GM03348 (cell line): ENCODE measurements around the gene SIGLEC14.
A peak's percentile ranks its signal among the peaks of the same experiment; 100 is the strongest.
"Not testable (repeated sequence)": the region's sequence is repeated elsewhere in the genome, so short reads cannot be mapped to it uniquely, and the experiment has no call there.

Source experiments
- DNase-seq: peaks from one replicate; pipeline ENCODE4 v3.0.0; 2012; ENCODE audit warnings: low spot score

The SIGLEC14 gene, protein sequence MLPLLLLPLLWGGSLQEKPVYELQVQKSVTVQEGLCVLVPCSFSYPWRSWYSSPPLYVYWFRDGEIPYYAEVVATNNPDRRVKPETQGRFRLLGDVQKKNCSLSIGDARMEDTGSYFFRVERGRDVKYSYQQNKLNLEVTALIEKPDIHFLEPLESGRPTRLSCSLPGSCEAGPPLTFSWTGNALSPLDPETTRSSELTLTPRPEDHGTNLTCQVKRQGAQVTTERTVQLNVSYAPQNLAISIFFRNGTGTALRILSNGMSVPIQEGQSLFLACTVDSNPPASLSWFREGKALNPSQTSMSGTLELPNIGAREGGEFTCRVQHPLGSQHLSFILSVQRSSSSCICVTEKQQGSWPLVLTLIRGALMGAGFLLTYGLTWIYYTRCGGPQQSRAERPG

DNA sequence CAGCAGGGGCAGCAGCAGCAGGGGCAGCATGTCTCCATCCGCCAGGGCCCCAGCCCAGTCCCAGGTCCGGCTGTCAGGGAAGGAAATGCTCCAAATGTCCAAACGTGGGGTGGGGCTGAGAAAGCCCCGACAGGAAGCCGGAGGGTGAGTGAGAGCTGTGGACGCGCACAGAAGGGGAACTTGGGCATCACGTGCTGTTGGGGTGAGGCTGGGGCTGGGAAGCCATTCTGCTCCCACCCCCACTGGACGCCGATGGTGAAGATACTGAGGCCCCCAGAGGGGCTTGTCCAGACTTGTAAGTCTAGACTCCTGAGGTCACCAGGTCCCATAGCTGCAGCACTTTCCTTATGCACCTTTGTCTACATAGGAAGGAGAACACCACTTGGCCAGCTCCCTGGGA is at the start of gene SIGLEC14:
Gene SIGLEC14, minus strand, starts transcription at position 96 of the 400 bp plus-strand sequence. Its CDS starts 66 bp downstream, at position 30.
- DNase-seq, result not testable (repeated sequence)

- DNase-seq, result no peak
These were observed 49.2 kb upstream of the SIGLEC14 start for GRCh38 chr19:51695702-51696315.

DNA sequence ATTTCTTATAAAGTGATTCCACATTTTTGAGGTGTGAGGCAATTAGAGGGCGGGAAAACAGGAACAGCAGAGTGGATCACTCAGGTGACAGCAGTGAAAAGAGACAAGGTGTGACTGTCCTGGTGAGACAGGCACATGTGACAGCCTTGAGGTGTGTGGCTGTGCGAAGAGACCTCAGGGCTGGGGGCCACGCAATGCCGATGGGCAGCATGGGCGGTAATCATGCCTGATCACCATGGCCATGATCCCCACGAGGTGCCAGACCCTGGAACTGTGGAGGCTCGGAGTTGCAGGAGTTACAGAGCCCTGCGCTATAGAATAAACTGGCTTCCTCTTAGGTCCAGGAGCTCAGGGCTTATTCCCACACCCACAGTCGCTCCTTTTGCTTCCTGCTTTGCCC is 48.5 kb upstream of the SIGLEC14 start:
- no peak for DNase-seq

GRCh38 chr19:51694318-51695085 is 47.9 kb upstream of the SIGLEC14 start:
- no peak for DNase-seq

DNA sequence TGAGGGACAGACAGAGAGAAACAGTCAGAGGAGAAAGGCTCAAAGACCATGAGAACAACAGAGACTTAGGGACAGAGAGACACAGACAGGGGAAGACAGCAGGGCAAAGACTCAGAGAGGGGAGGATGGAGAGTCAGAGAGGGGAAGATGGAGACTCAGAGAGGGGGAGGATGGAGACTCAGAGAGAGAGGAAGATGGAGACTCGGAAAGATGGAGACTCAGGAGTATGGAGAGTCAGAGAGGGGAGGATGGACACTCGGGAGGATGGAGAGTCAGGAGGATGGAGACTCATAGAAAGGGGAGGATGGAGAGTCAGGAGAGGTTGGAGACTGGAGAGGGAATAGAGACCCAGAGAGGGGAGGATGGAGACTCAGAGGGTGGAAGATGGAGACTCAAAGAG is 47.2 kb upstream of the SIGLEC14 start:
- no peak for DNase-seq

DNA sequence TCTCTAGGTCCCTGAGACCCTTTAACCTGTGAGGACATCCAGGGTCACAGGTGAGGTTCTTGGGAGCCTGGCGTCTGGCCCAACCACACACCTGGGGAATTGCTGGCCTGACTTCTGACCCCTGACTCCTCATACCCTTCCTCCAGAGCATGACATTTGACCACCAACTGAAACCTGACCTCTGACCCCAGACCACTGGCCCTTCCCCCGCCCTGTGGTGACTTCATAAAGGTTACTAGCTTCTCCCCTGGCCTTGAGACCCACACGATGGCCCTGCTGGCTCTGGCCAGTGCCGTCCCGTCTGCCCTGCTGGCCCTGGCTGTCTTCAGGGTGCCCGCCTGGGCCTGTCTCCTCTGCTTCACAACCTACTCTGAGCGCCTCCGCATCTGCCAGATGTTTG is 46.6 kb upstream of the SIGLEC14 start, which contains the start of gene SPACA6:
Gene SPACA6, plus strand, starts transcription at position 71 of the 400 bp plus-strand sequence. Its CDS starts 197 bp downstream, at position 268.
- DNase-seq, result no peak

DNA sequence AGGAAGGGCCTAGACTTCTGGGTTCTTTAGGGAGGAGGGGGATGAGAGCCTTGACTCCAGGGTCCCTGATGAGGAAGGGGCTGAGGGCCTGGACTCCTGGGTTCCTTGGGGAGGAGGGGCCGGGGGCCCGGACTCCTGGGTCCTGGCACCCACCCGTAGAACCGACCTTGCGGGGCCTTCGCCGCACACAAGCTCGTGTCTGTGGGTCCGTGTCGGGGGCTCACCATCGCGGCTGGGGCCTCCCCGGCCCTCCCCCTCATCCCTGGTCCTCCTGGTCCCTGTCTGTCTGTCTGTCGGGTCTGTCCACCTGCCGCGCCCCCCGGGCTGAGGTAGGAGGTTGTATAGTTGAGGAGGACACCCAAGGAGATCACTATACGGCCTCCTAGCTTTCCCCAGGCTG is 45.8 kb upstream of the SIGLEC14 start:
- no peak for DNase-seq

GRCh38 chr19:51691584-51692428 is 45.2 kb upstream of the SIGLEC14 start:
- DNase-seq, result no peak

DNA sequence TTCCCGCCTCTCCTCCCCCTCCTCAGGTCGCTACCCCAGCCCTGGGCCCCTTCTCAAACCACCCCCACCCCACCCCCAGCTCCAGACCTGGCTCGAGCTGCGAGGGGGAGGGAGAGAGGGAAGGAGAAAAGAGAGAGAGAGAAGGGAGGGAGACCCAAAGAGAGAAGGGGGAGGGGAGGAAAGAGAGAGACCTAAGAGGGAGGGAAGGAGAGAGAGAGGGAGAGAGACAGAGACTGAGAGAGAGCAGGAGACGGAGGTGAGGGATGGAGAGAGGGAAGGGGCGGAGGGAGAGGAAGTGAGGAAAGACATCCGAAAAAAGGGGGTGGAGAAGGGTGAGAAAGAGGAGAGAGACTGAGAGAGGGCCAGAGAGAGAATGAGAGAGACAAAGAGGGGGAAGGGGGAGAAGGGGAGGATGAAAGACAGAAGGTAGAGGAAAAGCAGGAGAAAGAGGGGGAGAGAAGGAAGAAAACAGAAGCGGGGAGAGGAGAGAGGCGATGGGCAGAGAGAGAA is 44.5 kb upstream of the SIGLEC14 start:
- DNase-seq, result peak; percentile 50

DNA sequence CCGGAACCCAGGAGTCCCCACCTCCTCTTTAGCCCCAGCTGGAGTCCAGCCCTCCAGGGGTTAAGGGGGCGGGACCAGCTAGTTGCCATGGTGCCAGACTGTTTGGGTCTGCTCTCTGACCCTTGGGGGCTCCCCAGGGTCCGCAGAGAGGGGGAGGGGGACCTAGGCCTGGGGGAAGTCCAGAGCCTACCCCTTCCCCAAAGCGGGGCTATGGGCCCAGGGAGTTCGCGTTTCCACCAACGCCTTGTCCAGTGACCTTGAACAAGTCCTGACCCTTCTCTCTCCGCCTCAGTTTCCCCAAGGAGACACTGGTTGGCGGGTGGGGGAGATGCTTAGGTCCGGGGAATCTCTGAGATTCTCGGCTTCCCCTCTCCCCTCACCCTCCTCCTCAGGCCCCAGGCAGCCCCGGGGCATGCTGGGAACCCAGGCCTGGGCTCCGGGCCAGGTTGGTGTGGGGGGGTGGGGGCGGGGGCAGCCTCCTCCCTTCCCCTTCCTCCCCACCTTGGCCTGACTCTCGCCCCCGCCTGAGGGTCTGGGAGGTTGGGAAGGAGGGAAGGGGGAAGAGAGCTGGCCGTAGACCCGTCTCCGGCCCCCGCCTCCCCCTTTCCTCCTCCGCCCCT is 43.9 kb upstream of the SIGLEC14 start:
- peak; percentile 90 for DNase-seq

GRCh38 chr19:51689751-51690453 is 43.3 kb upstream of the SIGLEC14 start:
- DNase-seq, result peak; percentile 43

- DNase-seq, result peak; percentile 96
These were observed 42.3 kb upstream of the SIGLEC14 start for GRCh38 chr19:51688671-51689571.

GRCh38 chr19:51687791-51688670 is 41.4 kb upstream of the SIGLEC14 start:
- DNase-seq, result peak; percentile 74

DNA sequence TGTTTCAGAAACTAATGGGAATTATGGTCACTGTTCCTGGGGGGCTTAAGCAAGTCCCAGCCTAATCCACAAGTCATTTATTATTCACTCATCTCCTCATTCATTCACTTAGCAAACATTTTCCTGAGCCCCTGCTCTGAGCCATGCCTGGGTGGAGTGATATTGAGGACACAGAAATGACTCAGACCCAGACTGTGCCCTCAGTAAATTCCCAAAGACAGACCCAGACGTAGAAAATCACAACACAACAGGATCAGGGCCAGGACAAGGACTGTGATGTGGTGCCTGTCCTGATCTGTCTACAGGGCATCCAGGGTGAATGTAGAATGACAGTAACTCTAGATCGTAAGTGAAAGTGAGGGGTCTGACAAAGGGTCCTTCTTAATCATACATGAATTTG is 39.5 kb upstream of the SIGLEC14 start:
- no peak for DNase-seq

DNA sequence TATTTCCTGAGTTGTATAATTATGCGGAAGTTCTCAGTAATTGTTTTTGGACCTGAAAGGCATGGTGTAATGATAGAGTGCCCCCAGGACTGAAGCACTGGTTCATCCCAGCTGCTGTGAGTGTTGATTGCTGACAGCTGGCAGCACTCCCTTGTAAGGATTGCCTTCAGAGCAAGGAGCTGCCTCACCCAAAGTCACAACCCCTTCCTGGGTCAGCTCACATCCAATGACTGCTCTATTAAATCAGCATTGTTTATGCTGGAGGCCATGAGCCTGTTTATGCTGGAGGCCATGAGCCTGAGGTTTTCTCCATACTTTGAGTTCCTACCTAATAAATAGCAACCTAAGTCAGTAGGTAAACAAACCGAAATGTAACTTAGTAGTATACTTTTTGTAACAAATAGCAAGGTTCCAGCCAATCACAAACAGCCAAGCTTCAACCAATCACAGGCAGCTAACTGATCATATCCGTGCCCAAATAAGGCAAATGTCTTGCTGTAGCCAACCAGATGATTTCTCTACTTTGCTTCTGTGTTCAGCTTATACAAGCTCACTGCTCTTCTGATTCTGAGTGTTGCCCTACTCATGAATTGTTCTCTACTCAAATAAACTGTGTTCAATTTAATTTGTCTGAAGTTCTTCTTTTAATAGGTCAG is 34.8 kb upstream of the SIGLEC14 start:
- no peak for DNase-seq

- DNase-seq, result no peak
These were observed 33.8 kb upstream of the SIGLEC14 start for GRCh38 chr19:51680474-51680873.

- no peak for DNase-seq
These were observed 30.0 kb upstream of the SIGLEC14 start for GRCh38 chr19:51676566-51677083.
